A673 (cell line): Measurements from ENCODE around the gene PDCD6IP. TPM values are rescaled to one million over a fixed set of nuclear protein-coding genes. Genes with fewer than 3 reads are reported as not detected.
A peak's percentile ranks its signal among the peaks of the same experiment; 100 is the strongest.

Experiments
- BruUV-seq: library from RNA; stranded (reverse); fragments of 400-500 nt; replicated peaks from 2 replicates; lab custom pipeline; 2021; lab: Mats Ljungman, UMichigan
- CTCF ChIA-PET: fragments of 300-600 bp; sonication (Branson Sonifier 250); formaldehyde crosslinking; loops from one replicate; lab custom pipeline; 2022; ENCODE audit warnings: antibody characterized with exemption; lab: Charles Lee
- POLR2A ChIA-PET: fragments of 300-600 bp; sonication (Branson Sonifier 250); formaldehyde crosslinking; loops from one replicate; lab custom pipeline; 2022; ENCODE audit warnings: antibody characterized with exemption; ENCODE audit not compliant: low non-redundant PET; lab: Charles Lee
- DNase-seq: peaks from one replicate; pipeline ENCODE4 v3.0.0-alpha.2; 2015; ENCODE audit warnings: low spot score
- H3K27ac ChIP-seq: fragments of 200-600 bp; sonication (generic); 2 replicates; pipeline ENCODE4 v1.5.1; 2016; ENCODE audit warnings: mixed run types, low read depth, mild to moderate bottlenecking, mixed read lengths, antibody characterized with exemption, low read length; ENCODE audit not compliant: poor library complexity, severe bottlenecking
- H3K27me3 ChIP-seq: fragments of 200-600 bp; sonication (generic); replicated peaks from 2 replicates; pipeline ENCODE4 v1.6.1; 2017; ENCODE audit warnings: mixed run types, low read depth, mild to moderate bottlenecking, mixed read lengths, antibody characterized with exemption, low read length; ENCODE audit not compliant: insufficient read depth, poor library complexity
- H3K36me3 ChIP-seq: fragments of 200-600 bp; sonication (generic); 2 replicates; pipeline ENCODE4 v1.6.1; 2016; ENCODE audit warnings: mixed run types, mild to moderate bottlenecking, mixed read lengths, antibody characterized with exemption, low read length; ENCODE audit not compliant: insufficient read depth, poor library complexity, severe bottlenecking
- H3K4me1 ChIP-seq: fragments of 200-600 bp; sonication (generic); 2 replicates; pipeline ENCODE4 v1.6.1; 2017; ENCODE audit warnings: mixed run types, mild to moderate bottlenecking, mixed read lengths, antibody characterized with exemption, low read length; ENCODE audit not compliant: insufficient read depth, poor library complexity, severe bottlenecking
- H3K4me3 ChIP-seq: fragments of 200-600 bp; sonication (generic); 2 replicates; pipeline ENCODE4 v1.5.1; 2016; ENCODE audit warnings: low read depth, mixed run types, mild to moderate bottlenecking, mixed read lengths, low read length; ENCODE audit not compliant: poor library complexity, severe bottlenecking
- H3K9me3 ChIP-seq: fragments of 200-600 bp; sonication (generic); 2 replicates; pipeline ENCODE4 v1.6.1; 2016; ENCODE audit warnings: mixed run types, low read depth, mild to moderate bottlenecking, mixed read lengths, antibody characterized with exemption, low read length; ENCODE audit not compliant: poor library complexity, severe bottlenecking
- CTCF ChIP-seq: fragments of 300-800, 200-600 bp; sonication (generic); conservative IDR thresholded peaks from 2 replicates; pipeline ENCODE4 v1.5.1; 2017; ENCODE audit warnings: low read depth, mild to moderate bottlenecking, antibody characterized with exemption, low read length, moderate library complexity, mixed read lengths
- EZH2 ChIP-seq: fragments of 200-600 bp; sonication (generic); IDR thresholded peaks from 2 replicates; pipeline ENCODE4 v1.6.1; 2017; ENCODE audit warnings: borderline replicate concordance, low read depth, mild to moderate bottlenecking, mixed read lengths, antibody characterized with exemption, low read length; ENCODE audit not compliant: poor library complexity, severe bottlenecking
- intact Hi-C: fragments of 100-400 bp; cut with micrococcal nuclease; formaldehyde crosslinking; loops from one replicate; pipeline ENCODE4 v1.10.0; 2022; ENCODE audit not compliant: unreplicated experiment
- total RNA-seq: library from RNA; stranded (reverse); gene quantifications from 2 replicates; pipeline ENCODE4 v1.2.3, GENCODE V29; 2021

PDCD6IP gene
- total RNA-seq, 1 experiment from 2014 or later = 230 TPM

DNA sequence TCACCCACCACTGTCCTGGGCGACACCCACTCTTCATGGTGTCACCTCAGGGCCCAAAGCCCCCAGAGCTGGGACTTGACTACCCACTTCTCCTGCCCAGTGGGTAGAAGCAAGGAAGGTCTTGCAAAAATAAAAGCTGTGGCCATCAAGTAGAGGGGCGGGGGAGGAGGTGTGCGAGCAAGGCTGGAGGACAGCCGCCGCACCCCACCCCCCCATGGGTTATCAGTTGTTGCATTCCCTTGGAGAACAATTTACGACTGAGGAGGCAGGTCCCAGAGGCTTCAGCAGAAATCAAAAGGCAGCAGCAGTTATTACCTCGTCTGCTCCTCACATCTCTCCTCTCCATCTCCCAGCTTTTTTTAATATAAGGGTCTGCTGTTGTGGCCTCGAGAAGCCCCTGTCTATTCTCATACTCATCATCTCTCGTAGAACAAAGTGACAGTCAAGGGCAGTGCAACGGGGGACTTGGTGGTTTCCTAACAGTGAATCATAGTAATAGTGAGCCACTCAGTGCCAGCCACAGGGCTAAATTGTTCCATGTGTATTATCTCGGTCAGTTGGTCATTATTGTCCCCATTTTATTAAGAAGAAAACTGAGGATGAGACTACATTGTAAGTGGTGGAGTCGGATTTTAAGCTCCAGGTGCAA is 116.4 kb downstream of the PDCD6IP start:
- POLR2A ChIA-PET = no interaction called here
- intact Hi-C loops = loop anchor here (5.0 kb wide), 1 partner anchor 767 kb away; no protein-coding TSS in a partner anchor

GRCh38 chr3:33915796-33916546 is 117.5 kb downstream of the PDCD6IP start:
- TSS peak; percentile 35 for BruUV-seq
- TF ChIP-seq EZH2 (no peak), CTCF (peak; percentile 76)

More for the DNA sequence above, 116.4 kb downstream of the PDCD6IP start:
- CTCF ChIA-PET = interaction anchor here (1.5 to 2.1 kb wide), 3 partner anchors 31 to 769 kb away, joined by 5 to 11 read pairs (median 7); no protein-coding TSS in a partner anchor
- Histone ChIP-seq H3K4me3 (no peak overlapping the region), H3K27me3 (no peaks in the 10 kb centered on the region), H3K4me1 (peaks cover 56% of the 10 kb centered on the region), H3K27ac (peak overlapping the region; percentile 97), H3K36me3 (no peaks in the 10 kb centered on the region), H3K9me3 (no peaks in the 10 kb centered on the region)
- no peak for DNase-seq
- no TSS peak for BruUV-seq
- TF ChIP-seq EZH2 = no peak
- TF ChIP-seq CTCF = no peak

DNA sequence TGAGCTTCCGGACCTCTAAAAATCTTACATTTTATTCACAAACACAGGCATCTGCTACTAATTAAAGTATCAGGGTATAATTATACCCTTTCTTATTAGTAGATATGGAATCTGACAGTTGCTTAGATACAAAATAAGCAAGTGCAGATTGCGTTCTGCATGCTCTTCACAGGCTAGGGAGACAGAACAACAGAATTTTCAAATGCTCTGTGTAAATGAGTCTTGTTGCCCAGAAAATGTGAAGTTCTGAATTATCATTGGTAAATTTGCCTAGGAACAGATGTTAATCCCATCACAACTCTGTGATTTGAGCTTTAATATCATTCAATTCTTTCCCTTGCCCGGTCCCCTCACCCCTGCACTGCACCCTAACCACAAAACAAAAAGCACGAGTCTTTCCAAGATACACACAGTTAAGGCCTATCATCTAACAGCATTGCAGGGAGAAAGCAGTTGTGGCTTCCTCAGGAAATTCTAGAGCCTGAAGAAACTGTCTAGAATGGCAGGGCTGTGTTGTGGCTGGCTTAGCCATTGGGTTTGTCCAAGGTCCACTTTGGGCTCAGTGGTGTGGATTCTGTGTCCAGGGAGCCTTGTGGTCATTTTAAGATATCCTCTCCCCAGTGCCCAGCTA is 119.8 kb downstream of the PDCD6IP start:
- CTCF ChIA-PET = interaction anchor here (1.3 kb wide), 1 partner anchor 35 kb away, joined by 3 read pairs; no protein-coding TSS in a partner anchor
- TF ChIP-seq CTCF = no peak
- no peak for TF ChIP-seq EZH2
- intact Hi-C loops = loop anchor here (5.0 kb wide), 1 partner anchor 764 kb away; no protein-coding TSS in a partner anchor
- Histone ChIP-seq H3K36me3 (no peaks in the 10 kb centered on the region), H3K27me3 (no peaks in the 10 kb centered on the region), H3K9me3 (no peaks in the 10 kb centered on the region), H3K27ac (peak overlapping the region; percentile 97), H3K4me3 (no peak overlapping the region), H3K4me1 (peaks cover 70% of the 10 kb centered on the region)
- TSS peak; percentile 19 for BruUV-seq
- DNase-seq = peak; percentile 68
- POLR2A ChIA-PET = interaction anchor here (0.6 to 0.8 kb wide), 2 partner anchors 85 to 770 kb away, joined by 3 to 7 read pairs; no protein-coding TSS in a partner anchor

More at GRCh38 chr3:33915796-33916546, 117.5 kb downstream of the PDCD6IP start:
- Histone ChIP-seq H3K36me3 (no peaks in the 10 kb centered on the region), H3K27me3 (no peaks in the 10 kb centered on the region), H3K4me1 (peaks cover 65% of the 10 kb centered on the region), H3K4me3 (no peak overlapping the region), H3K27ac (peak overlapping the region; percentile 97), H3K9me3 (no peaks in the 10 kb centered on the region)
- CTCF ChIA-PET = interaction anchor here (0.6 to 2.1 kb wide), 9 partner anchors 32 to 1993 kb away, joined by 3 to 11 read pairs (median 6); no protein-coding TSS in a partner anchor
- POLR2A ChIA-PET = no interaction called here
- DNase-seq = peak; percentile 92
- intact Hi-C loops = loop anchor here (2.0 to 5.0 kb wide), 2 partner anchors 766 to 1083 kb away; no protein-coding TSS in a partner anchor
